HEK293 (cell line): ENCODE results near the gene RNF214.

Experiments used
- BCL11A ChIP-seq: fragments of 450-650 bp; formaldehyde crosslinking; IDR thresholded peaks from 2 replicates; pipeline ENCODE4 v1.5.1; 2016; ENCODE audit warnings: low read depth, missing biosample characterization, missing genetic modification characterization
- FEZF1 ChIP-seq: fragments of 450-650 bp; formaldehyde crosslinking; IDR thresholded peaks from 2 replicates; pipeline ENCODE4 v1.5.1; 2016; ENCODE audit warnings: missing biosample characterization, missing genetic modification characterization
- GFI1B ChIP-seq: fragments of 450-650 bp; formaldehyde crosslinking; IDR thresholded peaks from 2 replicates; pipeline ENCODE4 v1.5.1; 2016; ENCODE audit warnings: missing biosample characterization, missing genetic modification characterization
- GLI2 ChIP-seq: fragments of 450-650 bp; formaldehyde crosslinking; IDR thresholded peaks from 2 replicates; pipeline ENCODE4; 2017; ENCODE audit warnings: missing biosample characterization, missing genetic modification characterization, low read depth, borderline replicate concordance
- MZF1 ChIP-seq: fragments of 450-650 bp; formaldehyde crosslinking; IDR thresholded peaks from 2 replicates; pipeline ENCODE4 v1.5.1; 2017; ENCODE audit warnings: missing biosample characterization, missing genetic modification characterization, borderline replicate concordance
- REST ChIP-seq: fragments of 450-650 bp; formaldehyde crosslinking; IDR thresholded peaks from 2 replicates; pipeline ENCODE4 v1.5.1; 2016; ENCODE audit warnings: missing biosample characterization, missing genetic modification characterization
- TRIM28 ChIP-seq: IDR thresholded peaks from 2 replicates; pipeline ENCODE4 v1.6.1; 2011; ENCODE audit warnings: low read length, control low read depth, borderline replicate concordance
- ZBTB21 ChIP-seq: fragments of 450-650 bp; formaldehyde crosslinking; IDR thresholded peaks from 2 replicates; pipeline ENCODE4 v1.5.1; 2017; ENCODE audit warnings: missing biosample characterization, missing genetic modification characterization
- ZBTB48 ChIP-seq: fragments of 450-650 bp; formaldehyde crosslinking; IDR thresholded peaks from 2 replicates; pipeline ENCODE4 v1.5.1; 2016; ENCODE audit warnings: missing biosample characterization, missing genetic modification characterization
- ZIC2 ChIP-seq: fragments of 450-650 bp; formaldehyde crosslinking; IDR thresholded peaks from 2 replicates; pipeline ENCODE4 v1.5.1; 2016; ENCODE audit warnings: missing biosample characterization, missing genetic modification characterization
- ZNF132 ChIP-seq: fragments of 450-650 bp; formaldehyde crosslinking; IDR thresholded peaks from 2 replicates; pipeline ENCODE4 v1.5.1; 2017; ENCODE audit warnings: missing biosample characterization, missing genetic modification characterization, borderline replicate concordance
- ZNF341 ChIP-seq: fragments of 450-650 bp; formaldehyde crosslinking; IDR thresholded peaks from 2 replicates; pipeline ENCODE4; 2016; ENCODE audit warnings: low read depth, missing biosample characterization, missing genetic modification characterization
- ZNF548 ChIP-seq: fragments of 450-650 bp; formaldehyde crosslinking; IDR thresholded peaks from 2 replicates; pipeline ENCODE4 v1.5.1; 2016; ENCODE audit warnings: missing biosample characterization, missing genetic modification characterization
- ZNF626 ChIP-seq: fragments of 450-650 bp; sonication (Bioruptor Pico); formaldehyde crosslinking; IDR thresholded peaks from 2 replicates; pipeline ENCODE4 v1.5.1; 2018; ENCODE audit warnings: missing biosample characterization, missing genetic modification characterization, inconsistent platforms
- ZNF677 ChIP-seq: fragments of 450-650 bp; IDR thresholded peaks from 2 replicates; pipeline ENCODE4 v1.5.0; 2018; ENCODE audit warnings: missing biosample characterization, mild to moderate bottlenecking, missing genetic modification characterization, moderate library complexity
- TF ChIP-seq, protein P1 (sequence below): fragments of 450-650 bp; formaldehyde crosslinking; IDR thresholded peaks from 2 replicates; pipeline ENCODE4 v1.5.1; 2016; ENCODE audit warnings: missing biosample characterization, missing genetic modification characterization
- TF ChIP-seq, protein P2 (sequence below): fragments of 450-650 bp; formaldehyde crosslinking; IDR thresholded peaks from 2 replicates; pipeline ENCODE4 v1.5.1; 2016; ENCODE audit warnings: missing biosample characterization, missing genetic modification characterization
- TF ChIP-seq, protein P3 (sequence below): fragments of 450-650 bp; formaldehyde crosslinking; IDR thresholded peaks from 2 replicates; pipeline ENCODE4 v1.5.1; 2016; ENCODE audit warnings: missing biosample characterization, missing genetic modification characterization
- TF ChIP-seq, protein P4 (sequence below): fragments of 450-650 bp; formaldehyde crosslinking; IDR thresholded peaks from 2 replicates; pipeline ENCODE4 v1.5.1; 2017; ENCODE audit warnings: missing biosample characterization, mild to moderate bottlenecking, missing genetic modification characterization, moderate library complexity
- TF ChIP-seq, protein P5 (sequence below): fragments of 450-650 bp; formaldehyde crosslinking; IDR thresholded peaks from 2 replicates; pipeline ENCODE4 v1.5.1; 2017; ENCODE audit warnings: missing biosample characterization, missing genetic modification characterization
- TF ChIP-seq, protein P6 (sequence below): fragments of 450-650 bp; formaldehyde crosslinking; IDR thresholded peaks from 2 replicates; pipeline ENCODE4 v1.5.1; 2016; ENCODE audit warnings: missing biosample characterization, missing genetic modification characterization
- TF ChIP-seq, protein P7 (sequence below): fragments of 450-650 bp; formaldehyde crosslinking; IDR thresholded peaks from 2 replicates; pipeline ENCODE4 v1.5.1; 2016; ENCODE audit warnings: missing biosample characterization, missing genetic modification characterization, low read depth

RNF214 gene

GRCh38 chr11:117273550-117274289 lies 41.2 kb downstream of the RNF214 start (continued):
- TF ChIP-seq ZNF548: no peak
- TF ChIP-seq ZIC2 (tag by site-specific recombination): no peak
- TF ChIP-seq, protein P1, sequence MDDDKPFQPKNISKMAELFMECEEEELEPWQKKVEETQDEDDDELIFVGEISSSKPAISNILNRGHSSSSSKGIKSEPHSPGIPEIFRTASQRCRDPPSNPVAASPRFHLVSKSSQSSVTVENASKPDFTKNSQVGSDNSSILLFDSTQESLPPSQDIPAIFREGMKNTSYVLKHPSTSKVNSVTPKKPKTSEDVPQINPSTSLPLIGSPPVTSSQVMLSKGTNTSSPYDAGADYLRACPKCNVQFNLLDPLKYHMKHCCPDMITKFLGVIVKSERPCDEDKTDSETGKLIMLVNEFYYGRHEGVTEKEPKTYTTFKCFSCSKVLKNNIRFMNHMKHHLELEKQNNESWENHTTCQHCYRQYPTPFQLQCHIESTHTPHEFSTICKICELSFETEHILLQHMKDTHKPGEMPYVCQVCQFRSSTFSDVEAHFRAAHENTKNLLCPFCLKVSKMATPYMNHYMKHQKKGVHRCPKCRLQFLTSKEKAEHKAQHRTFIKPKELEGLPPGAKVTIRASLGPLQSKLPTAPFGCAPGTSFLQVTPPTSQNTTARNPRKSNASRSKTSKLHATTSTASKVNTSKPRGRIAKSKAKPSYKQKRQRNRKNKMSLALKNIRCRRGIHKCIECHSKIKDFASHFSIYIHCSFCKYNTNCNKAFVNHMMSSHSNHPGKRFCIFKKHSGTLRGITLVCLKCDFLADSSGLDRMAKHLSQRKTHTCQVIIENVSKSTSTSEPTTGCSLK (tag by site-specific recombination): no peak
- no peak for TF ChIP-seq ZNF677 (tag by site-specific recombination)
- TF ChIP-seq, protein P2, sequence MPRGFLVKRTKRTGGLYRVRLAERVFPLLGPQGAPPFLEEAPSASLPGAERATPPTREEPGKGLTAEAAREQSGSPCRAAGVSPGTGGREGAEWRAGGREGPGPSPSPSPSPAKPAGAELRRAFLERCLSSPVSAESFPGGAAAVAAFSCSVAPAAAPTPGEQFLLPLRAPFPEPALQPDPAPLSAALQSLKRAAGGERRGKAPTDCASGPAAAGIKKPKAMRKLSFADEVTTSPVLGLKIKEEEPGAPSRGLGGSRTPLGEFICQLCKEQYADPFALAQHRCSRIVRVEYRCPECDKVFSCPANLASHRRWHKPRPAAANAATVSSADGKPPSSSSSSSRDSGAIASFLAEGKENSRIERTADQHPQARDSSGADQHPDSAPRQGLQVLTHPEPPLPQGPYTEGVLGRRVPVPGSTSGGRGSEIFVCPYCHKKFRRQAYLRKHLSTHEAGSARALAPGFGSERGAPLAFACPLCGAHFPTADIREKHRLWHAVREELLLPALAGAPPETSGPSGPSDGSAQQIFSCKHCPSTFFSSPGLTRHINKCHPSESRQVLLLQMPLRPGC (tag by site-specific recombination): peak; percentile 73
- TF ChIP-seq ZNF626: no peak
- peak; percentile 76 for TF ChIP-seq ZBTB21 (tag by site-specific recombination)
- no peak for TF ChIP-seq ZNF341 (tag by site-specific recombination)
- TF ChIP-seq, protein P3, sequence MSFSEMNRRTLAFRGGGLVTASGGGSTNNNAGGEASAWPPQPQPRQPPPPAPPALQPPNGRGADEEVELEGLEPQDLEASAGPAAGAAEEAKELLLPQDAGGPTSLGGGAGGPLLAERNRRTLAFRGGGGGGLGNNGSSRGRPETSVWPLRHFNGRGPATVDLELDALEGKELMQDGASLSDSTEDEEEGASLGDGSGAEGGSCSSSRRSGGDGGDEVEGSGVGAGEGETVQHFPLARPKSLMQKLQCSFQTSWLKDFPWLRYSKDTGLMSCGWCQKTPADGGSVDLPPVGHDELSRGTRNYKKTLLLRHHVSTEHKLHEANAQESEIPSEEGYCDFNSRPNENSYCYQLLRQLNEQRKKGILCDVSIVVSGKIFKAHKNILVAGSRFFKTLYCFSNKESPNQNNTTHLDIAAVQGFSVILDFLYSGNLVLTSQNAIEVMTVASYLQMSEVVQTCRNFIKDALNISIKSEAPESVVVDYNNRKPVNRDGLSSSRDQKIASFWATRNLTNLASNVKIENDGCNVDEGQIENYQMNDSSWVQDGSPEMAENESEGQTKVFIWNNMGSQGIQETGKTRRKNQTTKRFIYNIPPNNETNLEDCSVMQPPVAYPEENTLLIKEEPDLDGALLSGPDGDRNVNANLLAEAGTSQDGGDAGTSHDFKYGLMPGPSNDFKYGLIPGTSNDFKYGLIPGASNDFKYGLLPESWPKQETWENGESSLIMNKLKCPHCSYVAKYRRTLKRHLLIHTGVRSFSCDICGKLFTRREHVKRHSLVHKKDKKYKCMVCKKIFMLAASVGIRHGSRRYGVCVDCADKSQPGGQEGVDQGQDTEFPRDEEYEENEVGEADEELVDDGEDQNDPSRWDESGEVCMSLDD (tag by site-specific recombination): no peak
- TF ChIP-seq GFI1B (tag by site-specific recombination): no peak
- TF ChIP-seq, protein P4, sequence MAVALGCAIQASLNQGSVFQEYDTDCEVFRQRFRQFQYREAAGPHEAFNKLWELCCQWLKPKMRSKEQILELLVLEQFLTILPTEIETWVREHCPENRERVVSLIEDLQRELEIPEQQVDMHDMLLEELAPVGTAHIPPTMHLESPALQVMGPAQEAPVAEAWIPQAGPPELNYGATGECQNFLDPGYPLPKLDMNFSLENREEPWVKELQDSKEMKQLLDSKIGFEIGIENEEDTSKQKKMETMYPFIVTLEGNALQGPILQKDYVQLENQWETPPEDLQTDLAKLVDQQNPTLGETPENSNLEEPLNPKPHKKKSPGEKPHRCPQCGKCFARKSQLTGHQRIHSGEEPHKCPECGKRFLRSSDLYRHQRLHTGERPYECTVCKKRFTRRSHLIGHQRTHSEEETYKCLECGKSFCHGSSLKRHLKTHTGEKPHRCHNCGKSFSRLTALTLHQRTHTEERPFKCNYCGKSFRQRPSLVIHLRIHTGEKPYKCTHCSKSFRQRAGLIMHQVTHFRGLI (tag by site-specific recombination): no peak
- TF ChIP-seq, protein P5, sequence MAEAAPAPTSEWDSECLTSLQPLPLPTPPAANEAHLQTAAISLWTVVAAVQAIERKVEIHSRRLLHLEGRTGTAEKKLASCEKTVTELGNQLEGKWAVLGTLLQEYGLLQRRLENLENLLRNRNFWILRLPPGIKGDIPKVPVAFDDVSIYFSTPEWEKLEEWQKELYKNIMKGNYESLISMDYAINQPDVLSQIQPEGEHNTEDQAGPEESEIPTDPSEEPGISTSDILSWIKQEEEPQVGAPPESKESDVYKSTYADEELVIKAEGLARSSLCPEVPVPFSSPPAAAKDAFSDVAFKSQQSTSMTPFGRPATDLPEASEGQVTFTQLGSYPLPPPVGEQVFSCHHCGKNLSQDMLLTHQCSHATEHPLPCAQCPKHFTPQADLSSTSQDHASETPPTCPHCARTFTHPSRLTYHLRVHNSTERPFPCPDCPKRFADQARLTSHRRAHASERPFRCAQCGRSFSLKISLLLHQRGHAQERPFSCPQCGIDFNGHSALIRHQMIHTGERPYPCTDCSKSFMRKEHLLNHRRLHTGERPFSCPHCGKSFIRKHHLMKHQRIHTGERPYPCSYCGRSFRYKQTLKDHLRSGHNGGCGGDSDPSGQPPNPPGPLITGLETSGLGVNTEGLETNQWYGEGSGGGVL (tag by site-specific recombination): peak; percentile 74
- TF ChIP-seq, protein P6, sequence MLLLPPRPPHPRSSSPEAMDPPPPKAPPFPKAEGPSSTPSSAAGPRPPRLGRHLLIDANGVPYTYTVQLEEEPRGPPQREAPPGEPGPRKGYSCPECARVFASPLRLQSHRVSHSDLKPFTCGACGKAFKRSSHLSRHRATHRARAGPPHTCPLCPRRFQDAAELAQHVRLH (tag by site-specific recombination): no peak
- TF ChIP-seq, protein P7, sequence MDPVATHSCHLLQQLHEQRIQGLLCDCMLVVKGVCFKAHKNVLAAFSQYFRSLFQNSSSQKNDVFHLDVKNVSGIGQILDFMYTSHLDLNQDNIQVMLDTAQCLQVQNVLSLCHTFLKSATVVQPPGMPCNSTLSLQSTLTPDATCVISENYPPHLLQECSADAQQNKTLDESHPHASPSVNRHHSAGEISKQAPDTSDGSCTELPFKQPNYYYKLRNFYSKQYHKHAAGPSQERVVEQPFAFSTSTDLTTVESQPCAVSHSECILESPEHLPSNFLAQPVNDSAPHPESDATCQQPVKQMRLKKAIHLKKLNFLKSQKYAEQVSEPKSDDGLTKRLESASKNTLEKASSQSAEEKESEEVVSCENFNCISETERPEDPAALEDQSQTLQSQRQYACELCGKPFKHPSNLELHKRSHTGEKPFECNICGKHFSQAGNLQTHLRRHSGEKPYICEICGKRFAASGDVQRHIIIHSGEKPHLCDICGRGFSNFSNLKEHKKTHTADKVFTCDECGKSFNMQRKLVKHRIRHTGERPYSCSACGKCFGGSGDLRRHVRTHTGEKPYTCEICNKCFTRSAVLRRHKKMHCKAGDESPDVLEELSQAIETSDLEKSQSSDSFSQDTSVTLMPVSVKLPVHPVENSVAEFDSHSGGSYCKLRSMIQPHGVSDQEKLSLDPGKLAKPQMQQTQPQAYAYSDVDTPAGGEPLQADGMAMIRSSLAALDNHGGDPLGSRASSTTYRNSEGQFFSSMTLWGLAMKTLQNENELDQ (tag by site-specific recombination): no peak
- peak; percentile 99 for TF ChIP-seq TRIM28
- no peak for TF ChIP-seq ZNF132 (tag by site-specific recombination)
- no peak for TF ChIP-seq GLI2 (tag by site-specific recombination)
- TF ChIP-seq FEZF1 (tag by site-specific recombination): no peak
- TF ChIP-seq REST: no peak
- peak; percentile 26; the same call in 1 of the 2 replicates for TF ChIP-seq ZBTB48
- no peak for TF ChIP-seq BCL11A (tag by site-specific recombination)
- peak; percentile 52; the same call in 1 of the 2 replicates for TF ChIP-seq MZF1 (tag by site-specific recombination)
